HEK293 (cell line): ENCODE data around the gene CPEB4.

Source experiments
- CTCF ChIA-PET: fragments of 350-600 bp; formaldehyde crosslinking; extraction: SDS; loops from one replicate; lab custom pipeline; 2021; ENCODE audit warnings: antibody characterized with exemption; lab: Yijun Ruan, JAX
- POLR2A ChIA-PET: fragments of 300-600 bp; formaldehyde crosslinking; extraction: SDS; loops from one replicate; lab custom pipeline; 2020; ENCODE audit warnings: antibody characterized with exemption, inconsistent platforms; lab: Yijun Ruan, JAX
- H3K27ac ChIP-seq: fragments of 200-500 bp; sonication (Bioruptor generic); 2 replicates; pipeline ENCODE4 v1.5.1; 2014; ENCODE audit warnings: low read depth, low read length, control low read depth, inconsistent platforms; ENCODE audit errors: extremely low read depth
- H3K36me3 ChIP-seq, 2 experiments: fragments of 200-500 bp in 1 of 2; sonication (Bioruptor generic) in 1 of 2; 1 replicate in 1 of 2; 2 replicates in 1 of 2; pipeline ENCODE4 v1.5.1; 2014 to 2017; ENCODE audit warnings: inconsistent platforms in 2 of 2, low read length in 2 of 2; ENCODE audit not compliant: control insufficient read depth in 2 of 2, insufficient read depth in 1 of 2
- H3K4me1 ChIP-seq: fragments of 200-500 bp; sonication (Bioruptor generic); 2 replicates; pipeline ENCODE4 v1.5.1; 2014; ENCODE audit warnings: mild to moderate bottlenecking, low read length, inconsistent platforms; ENCODE audit not compliant: control insufficient read depth, insufficient read depth
- H3K4me3 ChIP-seq: 2 replicates; pipeline ENCODE4 v1.5.1; 2011; ENCODE audit warnings: low read depth, mild to moderate bottlenecking, control low read depth, low read length, moderate library complexity
- H3K9me3 ChIP-seq: fragments of 200-500 bp; sonication (Bioruptor generic); 2 replicates; pipeline ENCODE4 v1.5.1; 2014; ENCODE audit warnings: low read depth, low read length, inconsistent platforms; ENCODE audit not compliant: control insufficient read depth, insufficient read depth
- ELK4 ChIP-seq: IDR thresholded peaks from 2 replicates; pipeline ENCODE4 v1.6.1; 2011; ENCODE audit warnings: mild to moderate bottlenecking, low read depth, low read length, borderline replicate concordance
- HOXC10 ChIP-seq: sonication (generic); formaldehyde crosslinking; IDR thresholded peaks from 2 replicates; pipeline ENCODE4 v1.8.1; 2023; ENCODE audit warnings: mild to moderate bottlenecking, missing genetic modification reagents
- KLF1 ChIP-seq: fragments of 450-650 bp; formaldehyde crosslinking; IDR thresholded peaks from 2 replicates; pipeline ENCODE4 v1.5.1; 2016; ENCODE audit warnings: missing biosample characterization, missing genetic modification characterization
- PRDM6 ChIP-seq: fragments of 450-650 bp; formaldehyde crosslinking; IDR thresholded peaks from 2 replicates; pipeline ENCODE4 v1.5.1; 2017; ENCODE audit warnings: missing biosample characterization, missing genetic modification characterization
- SCRT1 ChIP-seq: fragments of 450-650 bp; formaldehyde crosslinking; IDR thresholded peaks from 2 replicates; pipeline ENCODE4 v1.5.1; 2016; ENCODE audit warnings: missing biosample characterization, missing genetic modification characterization, borderline replicate concordance
- SCRT2 ChIP-seq: fragments of 450-650 bp; formaldehyde crosslinking; IDR thresholded peaks from 2 replicates; pipeline ENCODE4 v1.5.1; 2016; ENCODE audit warnings: missing biosample characterization, missing genetic modification characterization
- ZBTB11 ChIP-seq: fragments of 450-650 bp; formaldehyde crosslinking; conservative IDR thresholded peaks from 2 replicates; pipeline ENCODE4 v1.5.1; 2016; ENCODE audit warnings: low read depth, missing biosample characterization, missing genetic modification characterization
- ZBTB17 ChIP-seq: fragments of 450-650 bp; formaldehyde crosslinking; IDR thresholded peaks from 2 replicates; pipeline ENCODE4 v1.5.1; 2016; ENCODE audit warnings: missing biosample characterization, missing genetic modification characterization
- ZBTB20 ChIP-seq: fragments of 450-650 bp; formaldehyde crosslinking; IDR thresholded peaks from 2 replicates; pipeline ENCODE4 v1.5.1; 2016; ENCODE audit warnings: missing biosample characterization, missing genetic modification characterization
- ZNF114 ChIP-seq: fragments of 450-650 bp; formaldehyde crosslinking; IDR thresholded peaks from 2 replicates; pipeline ENCODE4 v1.5.0; 2017; ENCODE audit warnings: missing biosample characterization, missing genetic modification characterization
- ZNF138 ChIP-seq: fragments of 450-650 bp; formaldehyde crosslinking; IDR thresholded peaks from 2 replicates; pipeline ENCODE4 v1.5.1; 2016; ENCODE audit warnings: missing biosample characterization, missing genetic modification characterization, borderline replicate concordance
- ZNF266 ChIP-seq: fragments of 450-650 bp; formaldehyde crosslinking; IDR thresholded peaks from 2 replicates; pipeline ENCODE4 v1.5.1; 2016; ENCODE audit warnings: missing biosample characterization, missing genetic modification characterization, low read depth
- ZNF404 ChIP-seq: fragments of 450-650 bp; formaldehyde crosslinking; IDR thresholded peaks from 2 replicates; pipeline ENCODE4 v1.5.1; 2017; ENCODE audit warnings: missing biosample characterization, missing genetic modification characterization
- ZNF48 ChIP-seq: fragments of 450-650 bp; formaldehyde crosslinking; IDR thresholded peaks from 2 replicates; pipeline ENCODE4 v1.5.1; 2016; ENCODE audit warnings: missing biosample characterization, missing genetic modification characterization
- ZNF488 ChIP-seq: fragments of 450-650 bp; formaldehyde crosslinking; IDR thresholded peaks from 2 replicates; pipeline ENCODE4 v1.5.1; 2016; ENCODE audit warnings: missing biosample characterization, missing genetic modification characterization
- ZNF660 ChIP-seq: fragments of 450-650 bp; IDR thresholded peaks from 2 replicates; pipeline ENCODE4 v1.5.1; 2018; ENCODE audit warnings: missing biosample characterization, mild to moderate bottlenecking, missing genetic modification characterization

The CPEB4 gene

GRCh38 chr5:173902743-173903142 is 14.6 kb downstream of the CPEB4 start:
- ChIA-PET CTCF (interaction anchor here (0.7 kb wide), 1 partner anchor 273 kb away, joined by 3 read pairs; no protein-coding TSS in a partner anchor), POLR2A (interaction anchor here (2.1 kb wide), 1 partner anchor 15 kb away, joined by 7 read pairs; the partner anchor contains the start of gene CPEB4)
- Histone ChIP-seq H3K9me3 (no peaks in the 10 kb centered on the region), H3K4me3 (no peak overlapping the region), H3K4me1 (peaks cover 25% of the 10 kb centered on the region; the same call in 1 of the 2 replicates), H3K27ac (no peak overlapping the region), H3K36me3 (no peaks in the 10 kb centered on the region)
- TF ChIP-seq ZBTB11 (tag by site-specific recombination) (no peak), ZNF266 (tag by site-specific recombination) (peak; percentile 94), ZNF138 (tag by site-specific recombination) (no peak), PRDM6 (peak; percentile 39; the same call in 1 of the 2 replicates), ZNF48 (tag by site-specific recombination) (no peak), ZNF660 (tag by site-specific recombination) (peak; percentile 85), ZNF488 (tag by site-specific recombination) (no peak), ZNF114 (tag by site-specific recombination) (no peak)

- H3K4me1 ChIP-seq = peaks cover 26% of the 10 kb centered on the region; the same call in 1 of the 2 replicates
- CTCF ChIA-PET = interaction anchor here (0.5 to 0.7 kb wide), 2 partner anchors 22 to 274 kb away, joined by 3 to 4 read pairs; no protein-coding TSS in a partner anchor
- H3K36me3 ChIP-seq = no peaks in the 10 kb centered on the region
- no peak overlapping the region for H3K4me3 ChIP-seq
- POLR2A ChIA-PET = interaction anchor here (2.1 kb wide), 1 partner anchor 15 kb away, joined by 7 read pairs; the partner anchor contains the start of gene CPEB4
- no peaks in the 10 kb centered on the region for H3K9me3 ChIP-seq
- H3K27ac ChIP-seq = no peak overlapping the region
- TF ChIP-seq HOXC10 (no peak), ZNF404 (no peak), ZBTB20 (peak; percentile 83), ZBTB17 (0 out of 2 replicates have a peak, but pooled peaks have one; percentile 29), KLF1 (tag by site-specific recombination) (no peak), SCRT1 (tag by site-specific recombination) (0 out of 2 replicates have a peak, but pooled peaks have one; percentile 48), ELK4 (no peak), SCRT2 (tag by site-specific recombination) (peak; percentile 78; the same call in 1 of the 2 replicates)
These were observed 15.4 kb downstream of the CPEB4 start for GRCh38 chr5:173903396-173904140.
